LNCaP clone FGC (cell line): ENCODE measurements around the gene ZGRF1.
A peak's percentile ranks its signal among the peaks of the same experiment; 100 is the strongest.

ENCODE experiments used
- DNase-seq: peaks from one replicate; pipeline ENCODE4 v3.0.0-alpha.2; 2011; ENCODE audit warnings: low read depth
- H3K4me3 ChIP-seq: 2 replicates; pipeline ENCODE4 v1.5.1; 2011; ENCODE audit warnings: mild to moderate bottlenecking, low read depth, low read length, control low read depth
- TF ChIP-seq, protein P1 (sequence below): IDR thresholded peaks from 2 replicates; pipeline ENCODE4 v1.5.1; 2012; ENCODE audit warnings: mild to moderate bottlenecking; ENCODE audit not compliant: control insufficient read depth, insufficient read depth; ENCODE audit errors: extremely low read depth

ZGRF1 gene, protein sequence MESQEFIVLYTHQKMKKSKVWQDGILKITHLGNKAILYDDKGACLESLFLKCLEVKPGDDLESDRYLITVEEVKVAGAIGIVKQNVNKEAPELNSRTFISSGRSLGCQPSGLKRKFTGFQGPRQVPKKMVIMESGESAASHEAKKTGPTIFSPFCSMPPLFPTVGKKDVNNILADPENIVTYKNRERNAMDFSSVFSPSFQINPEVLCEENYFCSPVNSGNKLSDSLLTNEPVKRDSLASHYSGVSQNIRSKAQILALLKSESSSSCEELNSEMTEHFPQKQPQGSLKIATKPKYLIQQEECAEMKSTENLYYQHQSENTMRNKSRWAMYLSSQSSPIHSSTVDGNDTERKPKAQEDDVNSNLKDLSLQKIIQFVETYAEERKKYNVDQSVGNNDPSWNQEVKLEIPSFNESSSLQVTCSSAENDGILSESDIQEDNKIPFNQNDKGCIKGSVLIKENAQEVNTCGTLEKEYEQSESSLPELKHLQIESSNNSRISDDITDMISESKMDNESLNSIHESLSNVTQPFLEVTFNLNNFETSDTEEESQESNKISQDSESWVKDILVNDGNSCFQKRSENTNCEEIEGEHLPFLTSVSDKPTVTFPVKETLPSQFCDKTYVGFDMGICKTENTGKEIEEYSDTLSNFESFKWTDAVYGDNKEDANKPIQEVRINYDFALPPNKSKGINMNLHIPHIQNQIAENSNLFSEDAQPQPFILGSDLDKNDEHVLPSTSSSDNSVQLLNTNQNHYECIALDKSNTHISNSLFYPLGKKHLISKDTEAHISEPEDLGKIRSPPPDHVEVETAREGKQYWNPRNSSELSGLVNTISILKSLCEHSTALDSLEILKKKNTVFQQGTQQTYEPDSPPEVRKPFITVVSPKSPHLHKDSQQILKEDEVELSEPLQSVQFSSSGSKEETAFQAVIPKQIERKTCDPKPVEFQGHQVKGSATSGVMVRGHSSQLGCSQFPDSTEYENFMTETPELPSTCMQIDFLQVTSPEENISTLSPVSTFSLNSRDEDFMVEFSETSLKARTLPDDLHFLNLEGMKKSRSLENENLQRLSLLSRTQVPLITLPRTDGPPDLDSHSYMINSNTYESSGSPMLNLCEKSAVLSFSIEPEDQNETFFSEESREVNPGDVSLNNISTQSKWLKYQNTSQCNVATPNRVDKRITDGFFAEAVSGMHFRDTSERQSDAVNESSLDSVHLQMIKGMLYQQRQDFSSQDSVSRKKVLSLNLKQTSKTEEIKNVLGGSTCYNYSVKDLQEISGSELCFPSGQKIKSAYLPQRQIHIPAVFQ (N-terminal part only)

DNA sequence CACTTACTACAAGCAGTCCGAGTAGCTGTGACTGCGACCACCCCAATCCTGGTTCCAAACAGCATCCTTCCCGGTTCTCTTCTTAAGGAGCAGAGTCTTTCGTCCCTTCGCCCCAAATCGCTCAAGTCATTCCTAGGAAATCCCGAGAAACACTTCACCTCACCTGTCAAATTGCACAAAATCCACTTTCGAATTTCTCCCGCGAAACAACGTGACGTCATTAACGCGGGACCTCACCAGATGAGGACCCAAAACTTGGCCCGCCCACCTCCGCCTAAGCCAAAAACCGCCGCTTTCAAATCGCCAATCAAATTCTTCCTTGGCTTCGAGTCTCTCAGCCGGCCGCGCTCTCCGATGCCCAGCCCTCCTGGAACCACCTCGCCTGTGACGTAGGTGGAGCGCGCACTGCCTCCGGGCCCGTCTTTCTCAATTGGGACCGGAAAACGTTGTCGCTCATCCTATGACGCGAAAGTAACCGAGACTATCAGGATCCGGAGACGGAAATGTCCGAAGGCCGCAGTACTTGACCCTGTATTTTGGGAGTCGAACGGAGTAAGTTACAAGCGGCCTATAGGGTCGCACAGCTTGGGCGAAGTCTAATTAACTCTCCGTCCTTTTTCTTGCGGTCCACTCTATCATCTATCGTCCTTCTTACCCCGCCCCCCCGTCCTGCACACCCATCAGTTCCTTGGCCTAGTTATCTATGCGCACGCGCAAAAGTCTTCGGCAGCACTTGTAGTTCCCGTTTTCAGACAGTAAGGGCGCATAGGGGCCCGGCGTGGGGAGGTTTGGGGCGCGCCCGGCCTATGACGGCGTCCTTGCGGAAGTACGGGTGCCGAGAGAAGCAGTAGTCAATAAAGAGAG lies at the start of gene ZGRF1, which contains the start of gene LARP7:
TSS of gene ZGRF1 (minus strand) at position 222 of the 864 bp plus-strand sequence. CDS start 3,733 bp downstream, outside the sequence.
TSS of gene LARP7 (plus strand) at position 456 of the 864 bp plus-strand sequence. CDS start 7,527 bp downstream, outside the sequence.
- TF ChIP-seq, protein P1, sequence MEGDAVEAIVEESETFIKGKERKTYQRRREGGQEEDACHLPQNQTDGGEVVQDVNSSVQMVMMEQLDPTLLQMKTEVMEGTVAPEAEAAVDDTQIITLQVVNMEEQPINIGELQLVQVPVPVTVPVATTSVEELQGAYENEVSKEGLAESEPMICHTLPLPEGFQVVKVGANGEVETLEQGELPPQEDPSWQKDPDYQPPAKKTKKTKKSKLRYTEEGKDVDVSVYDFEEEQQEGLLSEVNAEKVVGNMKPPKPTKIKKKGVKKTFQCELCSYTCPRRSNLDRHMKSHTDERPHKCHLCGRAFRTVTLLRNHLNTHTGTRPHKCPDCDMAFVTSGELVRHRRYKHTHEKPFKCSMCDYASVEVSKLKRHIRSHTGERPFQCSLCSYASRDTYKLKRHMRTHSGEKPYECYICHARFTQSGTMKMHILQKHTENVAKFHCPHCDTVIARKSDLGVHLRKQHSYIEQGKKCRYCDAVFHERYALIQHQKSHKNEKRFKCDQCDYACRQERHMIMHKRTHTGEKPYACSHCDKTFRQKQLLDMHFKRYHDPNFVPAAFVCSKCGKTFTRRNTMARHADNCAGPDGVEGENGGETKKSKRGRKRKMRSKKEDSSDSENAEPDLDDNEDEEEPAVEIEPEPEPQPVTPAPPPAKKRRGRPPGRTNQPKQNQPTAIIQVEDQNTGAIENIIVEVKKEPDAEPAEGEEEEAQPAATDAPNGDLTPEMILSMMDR = peak; percentile 69
- H3K4me3 ChIP-seq = peak within 1 kb of the TSS; percentile 99
- DNase-seq = peak; percentile 97

DNA sequence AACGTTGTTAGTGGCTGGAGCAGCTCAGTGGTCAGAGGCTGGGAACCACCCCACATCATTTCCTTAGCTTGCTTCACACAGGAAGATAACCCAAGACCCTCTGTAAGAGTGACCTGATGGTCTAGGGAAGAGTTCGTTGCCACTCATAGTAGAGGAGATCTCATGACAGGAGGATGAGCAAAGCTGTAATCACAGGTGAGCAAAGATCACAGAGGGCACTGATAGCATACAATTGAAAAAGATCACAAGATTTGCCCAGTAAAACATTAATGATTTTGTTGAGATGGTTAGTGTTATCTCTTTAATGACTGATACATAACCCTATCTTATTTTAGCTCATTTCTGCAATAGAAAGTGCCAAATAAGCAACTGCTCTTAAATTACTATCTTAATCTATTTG lies 44.3 kb upstream of the ZGRF1 start:
- TF ChIP-seq, protein P1 = no peak
- DNase-seq = no peak
- no peak overlapping the region for H3K4me3 ChIP-seq

DNA sequence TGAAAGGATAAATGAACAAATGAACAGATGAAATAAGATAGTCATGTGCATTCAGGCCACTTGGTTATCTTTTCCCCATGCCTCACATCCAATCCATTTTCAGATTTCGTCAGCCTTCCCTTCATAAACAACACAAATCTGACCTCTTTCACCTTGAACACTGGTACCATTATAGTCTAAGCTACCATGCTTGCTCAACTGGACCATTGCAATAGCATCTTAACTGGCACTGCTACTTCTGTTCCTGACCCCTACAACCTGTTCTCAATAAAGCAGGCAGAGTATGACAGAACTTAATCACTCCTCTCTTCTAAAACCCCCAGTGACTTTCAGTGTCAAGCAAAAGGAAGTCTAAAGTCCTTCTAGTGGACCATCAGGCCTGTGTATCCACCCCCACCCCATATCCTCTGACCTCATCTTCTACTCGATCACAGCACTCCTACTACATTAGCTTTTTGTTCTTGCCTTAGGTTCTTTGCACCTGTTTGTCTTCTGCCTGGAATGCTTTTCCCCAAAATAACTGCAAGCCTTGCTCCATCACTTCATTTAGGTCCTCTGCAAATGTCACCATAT lies 40.9 kb upstream of the ZGRF1 start:
- no peak for DNase-seq
- H3K4me3 ChIP-seq = no peak overlapping the region
- TF ChIP-seq, protein P1 = no peak

DNA sequence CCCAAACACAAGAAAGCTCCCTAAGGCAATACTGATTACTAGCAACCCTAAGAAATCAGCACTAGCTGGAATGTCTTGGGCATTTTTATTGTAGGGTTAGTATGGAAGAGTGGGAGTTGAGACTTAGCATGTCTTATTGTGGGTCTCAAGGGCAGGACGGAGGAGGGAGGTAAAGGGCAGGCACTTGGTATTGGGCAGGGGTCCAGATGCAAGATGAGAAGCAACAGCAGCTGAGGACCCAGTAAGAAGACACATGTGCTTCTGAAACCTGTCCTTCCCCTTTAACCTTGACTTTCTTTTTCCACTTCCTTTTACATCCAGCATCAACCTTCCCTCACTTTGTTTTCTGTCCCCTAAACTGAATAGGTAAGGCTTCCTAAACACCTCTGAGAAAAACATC lies 37.7 kb upstream of the ZGRF1 start:
- no peak overlapping the region for H3K4me3 ChIP-seq

DNA sequence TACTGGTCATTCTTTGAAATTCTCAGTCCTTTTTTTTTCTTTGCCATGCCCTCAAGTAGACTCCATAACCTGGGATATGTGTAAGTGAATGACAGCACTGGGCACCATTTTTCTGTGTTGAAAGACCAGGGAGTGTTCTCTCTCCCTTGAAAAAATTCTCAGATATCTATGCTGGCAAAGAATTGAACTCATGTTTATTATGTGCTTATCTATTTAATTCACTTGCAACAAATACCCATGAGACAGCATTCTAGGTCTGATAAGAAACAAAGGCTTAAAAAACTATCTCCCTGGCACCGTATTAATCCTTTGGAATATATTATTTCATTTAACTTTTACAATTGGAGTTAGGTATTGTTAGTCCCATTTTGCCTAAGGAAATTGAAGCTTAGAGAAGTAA lies 37.0 kb upstream of the ZGRF1 start:
- TF ChIP-seq, protein P1 = no peak
- H3K4me3 ChIP-seq = no peak overlapping the region
- no peak for DNase-seq

More for the DNA sequence above, 37.7 kb upstream of the ZGRF1 start:
- DNase-seq = no peak
- TF ChIP-seq, protein P1 = no peak

DNA sequence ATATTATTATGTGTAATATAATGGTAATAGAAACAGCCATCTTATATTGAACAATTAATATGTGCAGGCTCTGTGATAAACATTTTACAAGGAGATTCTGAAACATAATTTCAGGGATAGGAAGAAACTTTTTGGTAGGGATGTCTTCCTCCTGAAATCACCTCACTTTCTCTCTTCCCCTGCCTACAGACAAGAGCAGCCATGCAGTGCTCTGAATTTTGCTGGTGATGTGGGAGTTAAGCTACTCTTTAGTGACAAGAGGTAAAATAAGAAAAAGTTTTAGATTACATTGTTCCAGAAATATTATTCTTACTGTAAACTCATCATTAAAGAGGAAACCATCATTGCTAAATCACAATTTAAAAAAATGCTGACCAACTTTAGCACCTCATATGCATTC lies 36.4 kb upstream of the ZGRF1 start:
- H3K4me3 ChIP-seq = no peak overlapping the region
- DNase-seq = no peak
- TF ChIP-seq, protein P1 = no peak
